SK-N-SH (cell line): ENCODE results near the gene RGMA. TPM values are rescaled to one million over a fixed set of nuclear protein-coding genes. Genes with fewer than 3 reads are reported as not detected.

ENCODE experiments used
- CTCF ChIA-PET: fragments of 300-600, 350-600 bp; formaldehyde crosslinking; extraction: SDS; loops from one replicate; lab custom pipeline; 2021; lab: Yijun Ruan, JAX
- POLR2A ChIA-PET: fragments of 350-600 bp; sonication (Branson Sonifier 250); formaldehyde crosslinking; extraction: SDS; loops from one replicate; lab custom pipeline; 2020; ENCODE audit warnings: antibody characterized with exemption, inconsistent platforms; lab: Yijun Ruan, JAX
- DNase-seq: peaks from one replicate; pipeline ENCODE4 v3.0.0; 2012
- H2AFZ ChIP-seq: fragments of 200-600 bp; sonication (generic); 2 replicates; pipeline ENCODE4 v1.8.1; 2016; ENCODE audit warnings: antibody characterized with exemption, mild to moderate bottlenecking, low read depth
- H3F3A ChIP-seq: fragments of 200-600 bp; sonication (generic); replicated peaks from 2 replicates; pipeline ENCODE3; 2016; ENCODE audit warnings: antibody characterized with exemption, mild to moderate bottlenecking; ENCODE audit not compliant: insufficient read depth
- H3K27ac ChIP-seq, 2 experiments: fragments of 200-500 bp in 1 of 2; fragments of 200-600 bp in 1 of 2; sonication (Bioruptor generic) in 1 of 2; sonication (generic), shearing (Covaris generic) in 1 of 2; 2 replicates each; pipeline versions ENCODE4 v1.5.1 to v1.6.1; 2014 to 2016; ENCODE audit warnings: low read depth in 2 of 2, inconsistent platforms in 1 of 2, low read length in 1 of 2, mild to moderate bottlenecking in 1 of 2, mixed read lengths in 1 of 2
- H3K27me3 ChIP-seq: fragments of 200-600 bp; sonication (generic), shearing (Covaris generic); 2 replicates; pipeline ENCODE4 v1.6.1; 2016; ENCODE audit warnings: mixed run types; ENCODE audit not compliant: insufficient read depth
- H3K36me3 ChIP-seq, 2 experiments: fragments of 200-500 bp in 1 of 2; fragments of 200-600 bp in 1 of 2; sonication (Bioruptor generic) in 1 of 2; sonication (generic) in 1 of 2; replicated peaks in 1 of 2; 2 replicates each; pipeline versions ENCODE3 to v1.5.1; 2014 to 2016; ENCODE audit warnings: low read length in 1 of 2, mild to moderate bottlenecking in 1 of 2; ENCODE audit not compliant: insufficient read depth in 2 of 2, control insufficient read depth in 1 of 2
- H3K4me1 ChIP-seq, 2 experiments: fragments of 200-500 bp in 1 of 2; fragments of 200-600 bp in 1 of 2; sonication (Bioruptor generic) in 1 of 2; sonication (generic), shearing (Covaris generic) in 1 of 2; 2 replicates each; pipeline versions ENCODE4 v1.5.1 to v1.6.1; 2014 to 2016; ENCODE audit warnings: low read depth in 1 of 2, low read length in 1 of 2, mixed run types in 1 of 2; ENCODE audit not compliant: insufficient read depth in 2 of 2, control insufficient read depth in 1 of 2
- H3K4me2 ChIP-seq: fragments of 200-600 bp; sonication (generic), shearing (Covaris generic); 2 replicates; pipeline ENCODE4 v1.6.1; 2017; ENCODE audit warnings: mixed run types
- H3K4me3 ChIP-seq, 2 experiments: fragments of 200-500 bp in 1 of 2; fragments of 200-600 bp in 1 of 2; sonication (Bioruptor generic) in 1 of 2; sonication (generic), shearing (Covaris generic) in 1 of 2; 2 replicates each; pipeline versions ENCODE4 v1.5.1 to v1.8.1; 2014 to 2016; ENCODE audit warnings: low read depth in 2 of 2, inconsistent platforms in 1 of 2, low read length in 1 of 2, mild to moderate bottlenecking in 1 of 2, mixed read lengths in 1 of 2, moderate library complexity in 1 of 2
- H3K79me2 ChIP-seq: fragments of 200-600 bp; sonication (generic); 2 replicates; pipeline ENCODE4 v1.8.1; 2017; ENCODE audit warnings: mild to moderate bottlenecking; ENCODE audit not compliant: insufficient read depth
- H3K9ac ChIP-seq: fragments of 200-600 bp; sonication (generic); 2 replicates; pipeline ENCODE4 v1.6.1; 2017; ENCODE audit warnings: mixed run types
- H3K9me2 ChIP-seq: fragments of 200-600 bp; sonication (generic); 2 replicates; pipeline ENCODE4 v1.6.1; 2017; ENCODE audit warnings: mixed run types
- H3K9me3 ChIP-seq: fragments of 200-600 bp; sonication (generic); 2 replicates; pipeline ENCODE4 v1.6.1; 2017; ENCODE audit warnings: mixed run types, mild to moderate bottlenecking, moderate library complexity
- H4K20me1 ChIP-seq: fragments of 200-600 bp; sonication (generic); 2 replicates; pipeline ENCODE4 v1.6.1; 2017; ENCODE audit warnings: mild to moderate bottlenecking, mixed run types; ENCODE audit not compliant: insufficient read depth
- ELF1 ChIP-seq: IDR thresholded peaks from 2 replicates; pipeline ENCODE4 v1.4.0; 2012
- EP300 ChIP-seq, 2 experiments: IDR thresholded peaks; 2 replicates each; pipeline versions ENCODE4 v1.4.0 to v1.6.1; 2012; ENCODE audit warnings: borderline replicate concordance in 1 of 2, low read depth in 1 of 2, low read length in 1 of 2
- FOSL2 ChIP-seq: IDR thresholded peaks from 2 replicates; pipeline ENCODE4 v1.4.0; 2012; ENCODE audit warnings: low read depth, mild to moderate bottlenecking, moderate library complexity, borderline replicate concordance
- FOXJ3 ChIP-seq: sonication (generic); formaldehyde crosslinking; IDR thresholded peaks from 2 replicates; pipeline ENCODE4 v1.5.1; 2020; ENCODE audit warnings: mild to moderate bottlenecking, missing genetic modification reagents
- FOXM1 ChIP-seq: IDR thresholded peaks from 2 replicates; pipeline ENCODE4 v1.4.0; 2012; ENCODE audit warnings: low read depth, mild to moderate bottlenecking
- GABPA ChIP-seq: IDR thresholded peaks from 2 replicates; pipeline ENCODE4 v1.4.0; 2012; ENCODE audit warnings: low read depth, mild to moderate bottlenecking
- MAX ChIP-seq: IDR thresholded peaks from 2 replicates; pipeline ENCODE4 v1.4.0; 2012; ENCODE audit warnings: low read depth
- MEF2A ChIP-seq: IDR thresholded peaks from 2 replicates; pipeline ENCODE4 v1.4.0; 2012; ENCODE audit warnings: low read depth, borderline replicate concordance
- MXI1 ChIP-seq: IDR thresholded peaks from 2 replicates; pipeline ENCODE4 v1.6.1; 2012; ENCODE audit warnings: mild to moderate bottlenecking, low read depth, low read length, improper control_type of control experiment
- NRF1 ChIP-seq: IDR thresholded peaks from 2 replicates; pipeline ENCODE4 v1.6.1; 2012; ENCODE audit warnings: low read depth, mild to moderate bottlenecking, low read length
- RAD21 ChIP-seq: IDR thresholded peaks from 2 replicates; pipeline ENCODE4 v1.6.1; 2012; ENCODE audit warnings: mild to moderate bottlenecking, low read length
- RCOR1 ChIP-seq: fragments of 150-350 bp; IDR thresholded peaks from 2 replicates; pipeline ENCODE4 v1.6.1; 2017; ENCODE audit warnings: antibody characterized with exemption, low read length
- RFX5 ChIP-seq: IDR thresholded peaks from 2 replicates; pipeline ENCODE4 v1.6.1; 2012; ENCODE audit warnings: mild to moderate bottlenecking, improper control_type of control experiment, low read length
- SIN3A ChIP-seq: IDR thresholded peaks from 2 replicates; pipeline ENCODE4 v1.6.1; 2012; ENCODE audit warnings: low read depth, mild to moderate bottlenecking, low read length, moderate library complexity, borderline replicate concordance
- SMC3 ChIP-seq: IDR thresholded peaks from 2 replicates; pipeline ENCODE4 v1.6.1; 2012; ENCODE audit warnings: low read depth, low read length, improper control_type of control experiment
- TAF1 ChIP-seq: IDR thresholded peaks from 2 replicates; pipeline ENCODE4 v1.6.1; 2012; ENCODE audit warnings: low read depth, mild to moderate bottlenecking, low read length, moderate library complexity, borderline replicate concordance
- WGBS: methylation state at CpG from one replicate; pipeline ENCODE4 v1.1.6; 2017; ENCODE audit warnings: low lambda C conversion rate; 5-methylcytosine and 5-hydroxymethylcytosine counted together
- polyA plus RNA-seq, 3 experiments: library from polyadenylated mRNA; depleted of rRNA; stranded (reverse); fragments of >200 nt; gene quantifications; 2 replicates each; pipeline ENCODE4 v1.2.3, GENCODE V29; 2012
- TF ChIP-seq, protein P1 (sequence below): IDR thresholded peaks from 2 replicates; pipeline ENCODE4 v1.4.0; 2012; ENCODE audit warnings: low read depth, borderline replicate concordance
- TF ChIP-seq, protein P2 (sequence below): fragments of 150-350 bp; IDR thresholded peaks from 2 replicates; pipeline ENCODE4 v1.6.1; 2016; ENCODE audit warnings: mild to moderate bottlenecking, low read depth, low read length

RGMA gene
- polyA plus RNA-seq, 1 of the 3 experiments (the other 2 are of a cell fraction) = 1.5 TPM

DNA sequence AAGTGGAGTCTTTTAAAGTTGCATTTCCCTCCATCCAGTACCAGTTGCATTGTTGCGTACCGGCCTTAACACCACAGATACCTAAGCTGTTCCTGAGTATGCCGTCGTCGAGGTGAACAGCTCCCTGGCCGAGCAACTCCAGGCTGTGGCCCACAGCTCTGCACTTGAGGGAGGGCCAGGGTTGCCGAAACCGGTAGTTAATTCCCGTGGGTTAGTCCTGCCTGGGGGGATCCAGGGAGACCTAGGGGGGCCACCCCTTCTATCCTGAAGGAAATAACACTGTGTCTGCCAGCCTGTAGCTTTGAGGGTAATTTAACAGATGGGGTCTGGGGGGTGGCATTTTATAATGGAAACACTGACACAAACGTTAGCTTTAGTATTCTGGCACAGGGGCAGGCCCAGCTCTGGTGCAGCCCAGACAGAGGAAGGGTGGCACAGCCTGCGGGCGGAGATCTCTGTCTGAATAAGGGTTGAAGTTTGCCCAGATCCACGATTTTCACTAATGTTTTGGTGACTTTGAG lies 60.8 kb downstream of the RGMA start:
- Histone ChIP-seq H3K9ac (no peak overlapping the region), H3F3A (peaks cover 29% of the 10 kb centered on the region), H3K4me1 (peaks cover 19 to 20% of the 10 kb centered on the region in 2 experiments; a peak in 3 of 4 replicates), H3K36me3 (peaks cover 29 to 54% of the 10 kb centered on the region in 2 experiments), H3K27ac (peak overlapping the region in 1 of 2 experiments; percentile 51; a peak in 2 of 4 replicates), H3K4me2 (no peak overlapping the region), H4K20me1 (peaks cover 43% of the 10 kb centered on the region), H3K9me2 (no peaks in the 10 kb centered on the region), H2AFZ (no peak overlapping the region), H3K9me3 (no peaks in the 10 kb centered on the region), H3K4me3 (no peak overlapping the region), H3K79me2 (0 out of 2 replicates have a peak, but pooled peaks cover 1% of the 10 kb centered on the region), H3K27me3 (no peaks in the 10 kb centered on the region)
- DNase-seq = no peak
- POLR2A ChIA-PET = interaction anchor here (0.6 kb wide), 1 partner anchor 121 kb away, joined by 4 read pairs; no protein-coding TSS in a partner anchor
- no peak for TF ChIP-seq SMC3
- no peak for TF ChIP-seq SIN3A
- TF ChIP-seq TAF1 = no peak
- TF ChIP-seq MEF2A = no peak
- TF ChIP-seq ELF1 = no peak
- TF ChIP-seq FOXJ3 (CRISPR knock-in tag) = no peak
- 83% methylated on average over 10 of the region's 13 CpGs for WGBS
- CTCF ChIA-PET = interaction anchor here (0.8 to 10.7 kb wide), 9 partner anchors 9 to 1092 kb away, joined by 3 to 191 read pairs (median 4); no protein-coding TSS in a partner anchor

- Histone ChIP-seq H3K9me2 (no peaks in the 10 kb centered on the region), H2AFZ (no peak overlapping the region), H3K27ac (no peak overlapping the region; a peak in 1 of 4 replicates), H3F3A (peaks cover 29% of the 10 kb centered on the region), H3K9me3 (no peaks in the 10 kb centered on the region), H4K20me1 (peaks cover 50% of the 10 kb centered on the region), H3K79me2 (peaks cover 9% of the 10 kb centered on the region; the same call in 1 of the 2 replicates), H3K4me2 (no peak overlapping the region), H3K4me3 (no peak overlapping the region), H3K9ac (no peak overlapping the region), H3K4me1 (peaks cover 19 to 20% of the 10 kb centered on the region in 2 experiments; a peak in 3 of 4 replicates), H3K27me3 (no peaks in the 10 kb centered on the region), H3K36me3 (peaks cover 37 to 61% of the 10 kb centered on the region in 2 experiments)
- TF ChIP-seq, protein P1, sequence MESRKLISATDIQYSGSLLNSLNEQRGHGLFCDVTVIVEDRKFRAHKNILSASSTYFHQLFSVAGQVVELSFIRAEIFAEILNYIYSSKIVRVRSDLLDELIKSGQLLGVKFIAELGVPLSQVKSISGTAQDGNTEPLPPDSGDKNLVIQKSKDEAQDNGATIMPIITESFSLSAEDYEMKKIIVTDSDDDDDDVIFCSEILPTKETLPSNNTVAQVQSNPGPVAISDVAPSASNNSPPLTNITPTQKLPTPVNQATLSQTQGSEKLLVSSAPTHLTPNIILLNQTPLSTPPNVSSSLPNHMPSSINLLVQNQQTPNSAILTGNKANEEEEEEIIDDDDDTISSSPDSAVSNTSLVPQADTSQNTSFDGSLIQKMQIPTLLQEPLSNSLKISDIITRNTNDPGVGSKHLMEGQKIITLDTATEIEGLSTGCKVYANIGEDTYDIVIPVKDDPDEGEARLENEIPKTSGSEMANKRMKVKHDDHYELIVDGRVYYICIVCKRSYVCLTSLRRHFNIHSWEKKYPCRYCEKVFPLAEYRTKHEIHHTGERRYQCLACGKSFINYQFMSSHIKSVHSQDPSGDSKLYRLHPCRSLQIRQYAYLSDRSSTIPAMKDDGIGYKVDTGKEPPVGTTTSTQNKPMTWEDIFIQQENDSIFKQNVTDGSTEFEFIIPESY = no peak
- TF ChIP-seq FOSL2 (no peak), RFX5 (no peak), RCOR1 (no peak), NRF1 (no peak), MXI1 (no peak), GABPA (no peak), FOXJ3 (CRISPR knock-in tag) (no peak), EP300 (IDR thresholded peaks at IDR 0.05; ENCODE audit: borderline replicate concordance in 1 of 2, low read depth in 1 of 2, low read length in 1 of 2) (no peak), FOXM1 (no peak), SMC3 (no peak), MAX (no peak), RAD21 (no peak)
- TF ChIP-seq, protein P2, sequence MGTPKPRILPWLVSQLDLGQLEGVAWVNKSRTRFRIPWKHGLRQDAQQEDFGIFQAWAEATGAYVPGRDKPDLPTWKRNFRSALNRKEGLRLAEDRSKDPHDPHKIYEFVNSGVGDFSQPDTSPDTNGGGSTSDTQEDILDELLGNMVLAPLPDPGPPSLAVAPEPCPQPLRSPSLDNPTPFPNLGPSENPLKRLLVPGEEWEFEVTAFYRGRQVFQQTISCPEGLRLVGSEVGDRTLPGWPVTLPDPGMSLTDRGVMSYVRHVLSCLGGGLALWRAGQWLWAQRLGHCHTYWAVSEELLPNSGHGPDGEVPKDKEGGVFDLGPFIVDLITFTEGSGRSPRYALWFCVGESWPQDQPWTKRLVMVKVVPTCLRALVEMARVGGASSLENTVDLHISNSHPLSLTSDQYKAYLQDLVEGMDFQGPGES = no peak
- CTCF ChIA-PET = interaction anchor here (1.2 to 10.7 kb wide), 5 partner anchors 9 to 1092 kb away, joined by 3 to 191 read pairs (median 18); no protein-coding TSS in a partner anchor
- POLR2A ChIA-PET = no interaction called here
- WGBS = 90% methylated on average over 10 of the region's 10 CpGs
- no peak for DNase-seq
Measured at GRCh38 chr15:93027413-93027812, 61.6 kb downstream of the RGMA start.
